ENCODE data around the gene TGFB1I1.
A peak's percentile ranks its signal among the peaks of the same experiment; 100 is the strongest.
"Not testable (repeated sequence)": the region's sequence is repeated elsewhere in the genome, so short reads cannot be mapped to it uniquely, and the experiment has no call there.

TGFB1I1 gene

DNA sequence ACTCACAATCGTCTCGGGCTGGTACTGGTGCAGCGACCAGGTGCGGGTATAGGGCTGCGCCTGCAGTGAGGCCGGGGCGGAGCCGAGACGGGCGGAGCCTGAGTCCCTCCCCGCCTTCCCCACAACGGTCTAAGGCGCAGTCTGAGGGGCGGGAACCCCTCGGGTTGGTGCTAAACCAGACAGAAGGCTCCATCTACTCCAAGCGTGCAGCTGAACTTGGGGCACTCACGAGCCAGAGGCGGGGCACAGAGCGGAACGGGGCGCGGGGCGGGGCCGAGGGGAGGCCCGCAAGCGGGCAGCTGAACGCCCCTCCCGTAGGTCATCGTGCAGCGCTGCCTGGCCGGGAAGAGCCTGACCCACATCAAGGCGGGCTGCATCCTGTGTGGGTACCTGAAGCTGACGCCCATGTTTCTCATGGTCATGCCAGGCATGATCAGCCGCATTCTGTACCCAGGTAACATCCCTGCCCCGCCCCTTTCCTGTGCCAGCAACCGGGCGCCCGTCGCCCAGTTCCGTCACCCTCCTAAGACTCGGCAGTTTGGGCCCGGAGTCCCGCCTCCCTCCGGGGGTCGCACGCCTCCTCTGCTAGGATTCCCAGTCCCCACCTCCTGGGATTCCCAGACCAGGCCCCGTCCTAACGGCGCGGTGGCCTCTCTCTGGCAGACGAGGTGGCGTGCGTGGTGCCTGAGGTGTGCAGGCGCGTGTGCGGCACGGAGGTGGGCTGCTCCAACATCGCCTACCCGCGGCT is 15.9 kb downstream of the TGFB1I1 start:
- peak; percentile 39 to 48 (median 43) for DNase-seq (ENCODE audit: low read depth in 3 of 3)

DNA sequence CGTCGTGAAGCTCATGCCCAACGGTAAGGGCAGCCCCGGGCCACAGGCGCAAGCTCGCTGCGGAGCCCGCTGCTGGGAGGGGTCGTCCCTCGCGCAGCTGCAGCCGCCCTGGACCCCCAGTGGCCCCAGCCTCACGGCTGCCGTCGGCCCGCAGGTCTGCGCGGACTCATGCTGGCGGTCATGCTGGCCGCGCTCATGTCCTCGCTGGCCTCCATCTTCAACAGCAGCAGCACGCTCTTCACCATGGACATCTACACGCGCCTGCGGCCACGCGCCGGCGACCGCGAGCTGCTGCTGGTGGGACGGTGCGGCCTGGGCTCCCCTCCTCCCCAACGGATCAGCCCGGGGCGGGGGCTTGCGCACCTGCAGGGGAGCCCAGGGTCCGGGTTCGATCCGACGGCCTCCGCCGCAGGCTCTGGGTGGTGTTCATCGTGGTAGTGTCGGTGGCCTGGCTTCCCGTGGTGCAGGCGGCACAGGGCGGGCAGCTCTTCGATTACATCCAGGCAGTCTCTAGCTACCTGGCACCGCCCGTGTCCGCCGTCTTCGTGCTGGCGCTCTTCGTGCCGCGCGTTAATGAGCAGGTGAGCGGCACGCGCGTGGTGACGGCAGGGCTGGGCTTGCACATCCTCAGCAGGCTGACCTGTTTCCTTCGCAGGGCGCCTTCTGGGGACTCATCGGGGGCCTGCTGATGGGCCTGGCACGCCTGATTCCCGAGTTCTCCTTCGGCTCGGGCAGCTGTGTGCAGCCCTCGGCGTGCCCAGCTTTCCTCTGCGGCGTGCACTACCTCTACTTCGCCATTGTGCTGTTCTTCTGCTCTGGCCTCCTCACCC is 16.7 kb downstream of the TGFB1I1 start:
- DNase-seq (ENCODE audit: low read depth in 3 of 3): no peak

DNA sequence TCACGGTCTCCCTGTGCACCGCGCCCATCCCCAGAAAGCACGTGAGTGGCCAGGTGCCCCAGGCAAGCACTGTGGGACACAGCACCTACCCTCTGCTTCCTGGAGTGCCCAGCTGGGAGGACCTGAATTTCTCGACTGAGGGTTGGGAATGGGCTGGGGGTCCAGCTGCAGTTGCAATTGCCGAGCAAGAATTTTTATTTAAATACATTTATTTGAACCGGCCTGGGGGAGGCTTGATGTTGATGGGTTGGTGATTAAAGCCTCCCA is 17.3 kb downstream of the TGFB1I1 start:
- no peak for DNase-seq (ENCODE audit: low read depth in 3 of 3)

DNA sequence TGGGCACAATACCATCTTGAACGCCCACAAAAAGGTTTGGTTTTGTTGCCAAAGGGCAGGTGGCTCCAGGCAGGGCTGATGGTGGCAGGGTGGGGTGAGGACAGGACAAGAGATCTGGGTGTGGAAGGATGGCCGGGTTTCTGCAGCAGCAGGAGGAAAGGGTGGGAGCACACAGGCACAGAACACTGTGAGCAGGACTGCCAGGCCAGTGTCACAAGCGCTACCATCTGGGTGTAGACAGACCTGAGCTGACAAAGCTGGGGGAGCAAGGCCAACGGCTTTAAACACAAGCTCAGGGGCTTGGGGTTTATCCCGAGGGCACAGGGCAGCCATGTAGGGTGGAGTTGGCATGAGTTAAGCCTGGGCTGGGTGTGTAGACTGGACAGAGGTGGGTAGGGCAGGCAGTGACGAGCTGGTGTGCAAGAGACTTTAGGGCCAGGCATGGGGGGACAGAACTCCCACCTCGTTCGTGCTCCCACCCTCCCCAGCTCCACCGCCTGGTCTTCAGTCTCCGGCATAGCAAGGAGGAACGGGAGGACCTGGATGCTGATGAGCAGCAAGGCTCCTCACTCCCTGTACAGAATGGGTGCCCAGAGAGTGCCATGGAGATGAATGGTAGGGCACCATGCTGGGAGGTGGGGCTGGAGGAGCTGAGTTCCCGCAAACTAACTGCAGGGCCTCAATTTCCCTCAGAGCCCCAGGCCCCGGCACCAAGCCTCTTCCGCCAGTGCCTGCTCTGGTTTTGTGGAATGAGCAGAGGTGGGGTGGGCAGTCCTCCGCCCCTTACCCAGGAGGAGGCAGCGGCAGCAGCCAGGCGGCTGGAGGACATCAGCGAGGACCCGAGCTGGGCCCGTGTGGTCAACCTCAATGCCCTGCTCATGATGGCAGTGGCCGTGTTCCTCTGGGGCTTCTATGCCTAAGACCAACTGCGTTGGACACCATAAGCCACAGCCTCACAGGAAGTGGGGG is 17.9 kb downstream of the TGFB1I1 start:
- DNase-seq (ENCODE audit: low read depth in 3 of 3): no peak

DNA sequence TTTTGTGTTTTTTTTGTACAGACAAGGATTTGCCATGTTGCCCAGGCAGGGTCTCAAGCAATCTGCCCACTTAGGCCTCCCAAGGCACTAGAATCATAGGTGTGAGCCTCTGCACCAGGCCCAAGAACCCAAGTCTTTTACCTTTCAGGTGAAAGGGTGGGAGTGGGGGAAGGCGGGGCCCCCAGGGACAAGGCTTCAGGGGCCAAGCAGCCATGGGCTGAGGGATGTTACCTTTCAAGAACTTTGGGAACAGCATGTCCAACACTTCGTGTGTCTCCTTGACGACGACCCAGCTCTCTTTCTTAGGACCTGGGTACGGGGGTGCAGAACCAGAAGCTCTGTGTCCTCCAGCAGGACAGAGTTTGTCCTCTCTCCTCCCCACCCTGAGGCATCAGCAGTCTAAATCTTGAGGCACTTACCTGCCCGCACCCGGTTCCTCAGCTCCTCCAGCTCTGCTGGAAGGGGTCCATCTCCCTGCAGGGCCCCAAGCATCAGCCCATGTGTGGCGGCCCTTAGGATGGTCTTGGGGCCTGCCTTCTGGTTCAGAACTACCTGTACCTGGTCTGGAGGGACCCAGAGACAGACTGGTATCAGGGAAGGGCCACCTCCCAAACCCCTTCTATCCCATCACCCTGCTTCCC is 19.9 kb downstream of the TGFB1I1 start:
- DNase-seq (ENCODE audit: low read depth in 3 of 3): no peak

DNA sequence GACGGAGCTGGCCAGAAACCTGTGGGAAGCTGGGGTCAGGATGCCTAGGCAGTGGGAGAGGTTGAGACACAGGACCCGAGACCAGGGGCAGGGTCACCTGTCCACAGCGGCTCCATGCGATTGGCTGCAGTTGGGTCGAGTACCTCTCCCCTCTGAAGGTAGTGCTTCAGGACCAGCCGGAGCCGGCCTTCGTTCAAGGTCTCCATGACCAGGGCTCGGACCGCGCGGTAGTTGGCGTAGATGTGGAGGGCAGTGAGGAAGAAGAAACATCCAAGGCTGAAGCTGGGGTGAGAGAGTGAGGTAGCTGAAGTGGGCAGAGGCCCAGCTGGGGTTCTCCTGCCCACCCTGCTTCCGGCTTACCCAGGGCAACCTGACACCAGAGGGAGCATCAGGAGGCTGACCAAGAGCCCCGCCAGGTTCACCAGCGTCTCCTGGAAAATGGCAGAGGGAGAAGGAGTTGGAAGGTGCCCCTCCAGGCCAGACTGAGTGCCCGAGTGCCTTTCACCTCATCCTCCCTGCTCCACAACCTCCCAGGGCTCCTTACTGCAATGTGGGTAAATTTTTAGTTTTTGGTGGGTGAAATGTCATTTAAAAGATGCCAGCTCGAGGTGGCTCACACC is 21.7 kb downstream of the TGFB1I1 start:
- DNase-seq (ENCODE audit: low read depth in 3 of 3): no peak

DNA sequence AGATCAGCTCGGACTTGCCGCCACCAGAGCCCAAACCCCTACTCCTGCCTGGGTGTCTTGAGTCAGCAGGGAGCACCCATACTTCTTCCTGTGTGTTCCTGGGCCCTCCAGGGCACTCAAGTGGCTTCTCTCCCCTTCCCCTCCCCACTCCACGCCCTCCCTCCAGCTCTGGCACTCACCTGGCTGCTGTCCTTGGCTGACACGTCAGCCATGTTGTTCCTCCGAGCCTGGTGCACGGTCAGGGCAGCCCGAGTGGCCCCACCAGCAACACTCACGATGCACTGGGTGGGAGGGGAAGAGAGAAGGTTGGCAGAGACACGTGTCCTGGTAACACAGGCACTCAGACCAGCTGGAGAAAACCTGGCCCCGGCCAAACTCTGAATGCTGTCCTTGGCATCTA is 24.7 kb downstream of the TGFB1I1 start:
- no peak for DNase-seq (ENCODE audit: low read depth in 3 of 3)

DNA sequence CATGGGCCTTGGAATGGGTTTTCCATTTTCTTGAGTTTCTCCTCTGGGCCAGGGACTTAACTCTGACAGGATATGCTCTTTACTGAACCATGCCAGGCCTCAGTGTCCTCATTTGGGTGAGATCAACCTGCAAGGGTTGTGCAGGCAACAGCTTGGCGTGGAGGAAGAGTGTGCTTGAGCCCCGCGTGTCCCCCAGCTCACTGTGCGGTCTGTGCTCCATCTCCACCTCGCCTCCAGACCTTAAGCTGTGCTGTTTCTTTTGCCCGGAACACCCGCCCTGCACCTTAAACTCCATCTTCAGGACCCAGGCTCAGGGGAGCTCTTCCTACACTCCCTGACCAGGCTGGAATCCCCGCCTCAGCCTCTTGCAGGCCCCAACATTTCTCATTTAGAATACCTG is 26.5 kb downstream of the TGFB1I1 start:
- DNase-seq (ENCODE audit: low read depth in 3 of 3): no peak

DNA sequence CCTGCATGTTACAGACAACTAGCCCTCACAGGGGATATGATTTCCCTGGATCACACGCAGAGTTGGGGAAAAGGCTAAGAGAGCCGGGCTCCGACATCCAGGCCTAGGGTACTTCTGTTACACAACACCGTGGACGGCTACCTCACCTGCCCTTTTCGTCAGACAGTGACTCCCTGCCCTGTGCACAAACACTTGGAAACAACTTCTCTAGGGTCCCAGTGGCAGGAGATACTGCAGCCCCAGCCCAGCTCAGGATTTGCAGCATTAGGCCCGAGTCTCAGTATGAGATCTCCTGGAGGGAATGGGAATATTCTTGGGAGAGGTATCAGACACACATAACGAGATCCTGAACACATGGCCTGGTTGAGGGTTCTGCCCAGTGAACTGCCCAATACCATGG is 28.0 kb downstream of the TGFB1I1 start:
- DNase-seq (ENCODE audit: low read depth in 3 of 3): no peak

DNA sequence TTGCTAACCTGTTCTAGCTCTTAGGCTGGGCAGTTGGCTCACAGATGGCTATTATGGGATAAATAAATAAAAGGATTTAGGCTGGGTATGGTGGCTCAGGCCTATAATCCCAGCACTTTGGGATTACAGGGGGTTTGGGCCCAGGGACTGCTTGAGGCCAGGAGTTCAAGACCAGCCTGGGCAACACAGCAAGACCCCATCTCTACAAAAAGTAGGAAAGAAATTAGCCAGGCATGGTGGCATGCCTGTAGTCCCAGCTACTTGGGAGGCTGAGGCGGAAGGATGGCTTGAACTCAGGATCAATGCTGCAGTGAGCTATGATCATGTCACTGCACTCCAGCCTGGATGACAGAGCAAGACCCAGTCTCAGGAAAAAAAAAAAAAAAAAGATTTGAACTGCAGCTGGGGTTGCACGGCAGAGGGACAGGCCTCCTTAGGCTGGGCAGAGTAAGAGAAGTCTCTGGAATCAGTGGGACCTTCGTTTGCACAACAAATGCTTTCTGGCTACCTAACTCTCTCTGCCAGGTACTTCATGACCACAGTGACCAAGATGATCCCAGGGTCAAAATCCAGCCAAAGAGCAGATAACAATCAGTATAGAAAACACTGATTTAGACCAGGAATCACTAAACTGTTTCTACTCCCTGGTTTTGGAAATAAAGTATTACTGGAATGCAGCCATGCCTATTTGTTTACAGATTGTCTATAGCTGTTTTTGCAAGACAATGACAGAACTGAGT is 29.4 kb downstream of the TGFB1I1 start:
- DNase-seq (ENCODE audit: low read depth in 3 of 3): no peak

DNA sequence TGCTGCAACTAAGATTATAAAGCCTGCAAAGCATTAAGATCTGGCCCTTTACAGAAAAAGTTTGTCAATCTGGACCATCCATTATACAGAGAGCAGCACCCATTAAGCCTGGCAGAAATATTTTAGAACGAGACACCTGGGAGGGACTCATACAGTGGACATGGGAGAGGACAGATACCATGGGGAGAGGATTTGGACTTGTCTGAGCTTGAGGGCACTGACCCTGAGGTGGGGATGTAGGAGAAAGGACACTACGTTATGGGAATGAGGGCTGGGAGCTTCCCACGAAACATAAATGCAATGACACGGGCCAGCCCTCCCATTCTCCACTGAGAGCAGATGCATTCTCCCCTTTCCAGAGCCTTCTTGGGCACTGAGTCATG is 30.0 kb downstream of the TGFB1I1 start:
- no peak for DNase-seq (ENCODE audit: low read depth in 3 of 3)

DNA sequence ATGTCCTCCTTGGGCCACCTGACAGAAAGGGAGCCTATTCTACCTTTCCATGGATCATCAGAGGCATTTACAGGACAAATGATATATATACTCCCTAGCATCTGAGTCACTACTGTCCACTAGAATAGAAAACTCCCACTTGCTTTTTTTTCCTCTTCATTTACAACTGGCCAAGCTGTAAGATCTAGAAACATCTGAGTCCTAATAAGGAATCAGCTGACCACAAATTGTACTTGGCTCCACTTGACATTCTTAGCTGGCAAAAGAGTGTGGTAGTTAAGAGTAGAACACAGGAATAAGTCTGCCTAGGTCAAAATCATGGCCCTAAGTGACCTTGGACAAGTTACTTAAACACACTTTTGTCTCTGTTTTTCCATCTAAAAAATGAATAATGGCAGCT is 31.0 kb downstream of the TGFB1I1 start:
- DNase-seq (ENCODE audit: low read depth in 3 of 3): no peak

DNA sequence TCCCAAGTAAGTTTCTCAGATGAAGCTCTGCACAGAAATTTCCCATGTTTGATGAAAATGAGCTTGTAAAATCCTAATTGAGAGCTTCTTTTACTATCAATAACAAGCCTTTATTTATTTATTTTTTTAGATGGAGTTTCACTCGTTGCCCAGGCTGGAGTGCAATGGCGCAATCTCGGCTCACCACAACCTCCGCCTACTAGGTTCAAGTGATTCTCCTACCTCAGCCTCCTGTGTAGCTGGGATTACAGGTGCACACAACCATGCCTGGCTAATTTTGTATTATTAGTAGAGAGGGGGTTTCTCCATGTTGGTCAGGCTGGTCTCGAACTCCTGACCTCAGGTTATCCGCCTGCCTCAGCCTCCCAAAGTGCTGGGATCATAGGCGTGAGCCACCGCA is 31.6 kb downstream of the TGFB1I1 start:
- not testable (repeated sequence) for DNase-seq (ENCODE audit: low read depth in 3 of 3)

DNA sequence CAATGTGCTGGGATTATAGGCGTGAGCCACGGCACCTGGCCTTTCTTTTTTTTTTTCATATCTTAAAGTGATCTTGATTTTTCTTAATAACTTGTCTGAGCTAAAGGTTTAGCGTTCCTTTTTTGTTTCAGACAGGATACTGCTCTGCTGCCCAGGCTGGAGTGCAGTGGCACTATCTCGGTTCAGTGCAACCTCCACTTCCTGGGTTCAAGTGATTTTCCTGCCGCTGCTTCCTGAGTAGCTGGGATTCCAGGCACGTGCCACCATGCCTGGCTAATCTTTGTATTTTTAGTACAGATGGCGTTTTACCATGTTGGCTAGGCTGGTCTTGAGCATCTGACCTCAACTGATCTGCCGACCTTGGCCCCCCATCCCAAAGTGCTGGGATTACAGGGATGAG is 32.2 kb downstream of the TGFB1I1 start:
- no peak for DNase-seq (ENCODE audit: low read depth in 3 of 3)

DNA sequence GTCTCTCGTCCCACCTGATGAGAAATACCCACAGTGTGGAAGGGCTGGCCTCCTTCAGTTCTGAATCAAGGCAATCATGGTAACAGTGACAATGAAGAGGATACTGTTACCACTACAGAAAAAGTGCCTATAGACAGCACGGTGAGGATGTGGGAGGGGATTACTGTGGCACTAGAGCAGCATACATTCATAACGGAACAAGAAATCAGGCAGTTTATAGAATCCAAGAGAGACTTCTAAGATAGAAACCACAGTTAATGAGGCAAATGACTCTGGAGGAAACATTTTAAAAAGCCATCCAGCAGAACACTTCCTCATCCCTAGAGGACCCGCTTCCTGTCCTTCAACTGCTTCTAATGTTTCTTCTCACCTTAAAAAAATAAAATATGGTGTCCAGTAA is 33.5 kb downstream of the TGFB1I1 start:
- DNase-seq (ENCODE audit: low read depth in 3 of 3): no peak

DNA sequence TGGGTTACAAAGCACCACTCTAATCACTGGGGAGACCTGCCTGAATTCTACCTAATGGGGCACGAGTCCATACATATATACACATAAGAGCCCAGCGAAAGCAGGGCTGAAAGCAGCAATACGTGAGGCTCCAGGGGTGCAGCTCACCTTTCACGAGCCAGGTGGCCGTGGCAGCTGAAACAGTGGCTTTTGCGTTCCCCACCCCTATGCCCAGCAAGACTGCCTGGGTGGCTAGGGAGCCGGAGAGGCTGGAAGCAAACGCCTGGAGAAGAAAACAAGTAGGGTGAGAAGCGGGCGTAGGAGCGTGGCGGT is 35.6 kb downstream of the TGFB1I1 start:
- DNase-seq (ENCODE audit: low read depth in 3 of 3): no peak

DNA sequence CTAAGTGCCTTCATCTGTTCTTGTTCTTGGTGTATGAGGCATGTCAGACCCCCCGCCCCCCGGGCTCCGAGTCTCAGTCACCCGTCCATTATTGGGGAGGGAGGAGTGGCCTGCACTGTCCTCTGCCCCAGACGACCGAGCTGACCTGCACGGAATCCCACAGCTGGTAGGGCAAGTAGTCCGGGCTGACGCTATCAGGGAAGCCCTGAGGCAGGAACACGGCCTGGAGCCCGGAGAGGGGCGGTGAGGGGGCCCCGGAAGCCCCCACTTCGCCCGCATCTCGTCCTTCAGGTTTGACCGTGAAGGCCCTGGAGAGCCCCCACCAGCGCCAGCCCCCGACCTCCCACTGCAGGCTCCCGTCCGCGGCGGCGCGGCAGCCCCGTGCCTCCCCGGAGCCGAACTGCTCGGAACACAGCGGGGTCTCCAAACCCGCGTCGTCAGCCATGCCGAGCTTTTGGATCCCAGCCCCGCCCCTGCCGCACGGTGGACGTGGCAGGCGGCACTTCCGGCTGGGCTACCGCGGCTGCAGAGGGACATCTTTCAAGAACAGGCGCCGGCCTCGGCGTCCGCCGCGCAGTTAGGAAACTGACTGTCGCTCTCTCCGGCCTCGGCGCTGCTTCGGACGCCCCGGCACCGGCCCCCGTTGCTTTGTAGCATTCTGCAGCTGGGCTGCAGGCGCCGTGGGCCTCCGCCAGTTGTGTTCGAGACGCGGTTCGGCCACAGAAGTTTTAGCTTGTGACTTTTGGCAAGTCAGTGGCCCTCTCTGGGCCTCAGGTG is 36.2 kb downstream of the TGFB1I1 start, which contains the start of gene RUSF1:
TSS of gene RUSF1 (minus strand) at position 463 of the 777 bp plus-strand sequence. CDS start at position 445, 18 bp downstream.
- DNase-seq (ENCODE audit: low read depth in 3 of 3): peak; percentile 58 to 83 (median 65)

DNA sequence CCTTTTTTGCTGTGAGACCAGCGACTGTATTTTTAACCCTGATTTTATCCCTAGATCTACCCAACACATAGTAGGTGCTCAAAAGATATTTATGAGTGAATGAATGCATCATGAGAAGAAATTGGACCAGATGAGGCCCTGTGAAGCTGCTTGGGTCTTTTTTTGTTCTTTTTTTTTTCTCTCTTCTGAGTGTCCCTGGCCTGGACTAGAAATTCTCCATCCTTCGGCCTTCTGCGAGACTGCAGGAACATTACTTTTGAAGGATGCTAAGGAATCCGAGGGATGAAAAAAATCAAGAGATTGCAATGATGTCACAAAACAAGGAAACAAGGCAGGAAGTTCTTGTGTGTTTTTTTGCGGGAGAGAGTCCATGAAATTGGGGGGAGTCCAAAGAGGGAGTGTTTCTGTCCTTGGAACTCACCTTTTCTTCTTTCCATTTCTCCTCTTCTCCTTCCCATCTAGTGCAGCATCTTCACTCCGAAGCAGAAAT is 36.8 kb downstream of the TGFB1I1 start:
- no peak for DNase-seq (ENCODE audit: low read depth in 3 of 3)

DNA sequence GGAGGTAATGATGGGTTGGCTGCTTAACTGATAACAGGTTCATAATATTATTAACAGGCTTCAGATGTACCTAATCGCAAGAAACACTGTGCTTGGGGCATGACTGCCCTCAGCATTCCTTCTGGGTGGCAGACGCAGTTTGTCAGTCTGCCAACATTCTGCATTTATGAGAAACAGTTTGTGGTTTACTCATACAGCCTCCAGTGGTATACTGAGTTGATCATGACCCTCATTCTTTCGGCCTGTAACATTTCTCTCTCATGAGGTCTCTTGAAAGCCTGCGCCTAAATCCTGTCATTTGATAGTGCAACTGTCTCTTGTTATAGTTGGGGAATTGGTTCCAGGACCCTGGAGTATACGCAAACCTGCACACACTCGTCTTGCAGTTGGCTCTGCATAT is 41.2 kb downstream of the TGFB1I1 start:
- no peak for DNase-seq (ENCODE audit: low read depth in 3 of 3)

DNA sequence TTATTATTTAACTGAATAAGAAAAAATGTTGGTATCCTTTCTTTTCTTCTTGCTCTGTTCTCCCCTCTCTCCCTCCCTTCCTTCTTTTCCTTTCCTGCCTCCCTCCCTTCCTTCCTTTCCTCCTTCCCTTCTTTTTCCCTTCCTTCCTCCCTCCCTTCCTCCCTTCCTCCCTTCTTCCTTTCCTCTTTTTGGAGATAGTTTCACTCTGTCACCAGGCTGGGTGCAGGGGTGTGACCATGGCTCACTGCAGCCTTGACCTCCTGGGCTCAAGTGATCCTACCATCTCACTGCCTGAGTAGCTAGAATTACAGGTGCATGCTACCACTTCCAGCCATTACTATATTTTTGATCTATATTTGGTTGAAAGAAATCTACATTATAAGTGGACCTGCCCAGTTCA is 41.9 kb downstream of the TGFB1I1 start:
- DNase-seq (ENCODE audit: low read depth in 3 of 3): no peak

All from stimulated activated CD4-positive, alpha-beta T cell treated with anti-CD3 and anti-CD28 coated beads, TNF-alpha, amount 100 ng/mL, for 4 hours (primary cell).